HS-27A (cell line): Measurements from ENCODE around the gene USP43.

Source experiments
- DNase-seq: peaks from one replicate; pipeline ENCODE4 v3.0.0-alpha.2; 2012; ENCODE audit warnings: low read depth, missing footprints

USP43 gene

GRCh38 chr17:9703781-9704082 is 58.4 kb downstream of the USP43 start:
- DNase-seq, result no peak

- no peak for DNase-seq
Measured at GRCh38 chr17:9705745-9706144, 60.4 kb downstream of the USP43 start.

GRCh38 chr17:9707948-9708347 is 62.6 kb downstream of the USP43 start:
- DNase-seq, result no peak

GRCh38 chr17:9714801-9715200 is 69.5 kb downstream of the USP43 start:
- DNase-seq, result no peak

GRCh38 chr17:9715503-9716016 is 70.2 kb downstream of the USP43 start:
- no peak for DNase-seq

GRCh38 chr17:9725575-9725974 is 80.3 kb downstream of the USP43 start:
- no peak for DNase-seq

- no peak for DNase-seq
Measured at GRCh38 chr17:9726291-9726690, 81.0 kb downstream of the USP43 start.

GRCh38 chr17:9728005-9728404 is 82.7 kb downstream of the USP43 start:
- no peak for DNase-seq

- no peak for DNase-seq
Measured at GRCh38 chr17:9728564-9728963, 83.2 kb downstream of the USP43 start.

GRCh38 chr17:9729034-9729650 is 83.8 kb downstream of the USP43 start:
- DNase-seq, result no peak

GRCh38 chr17:9729735-9730420 is 84.6 kb downstream of the USP43 start:
- DNase-seq, result no peak

GRCh38 chr17:9750524-9750923 is 105.2 kb downstream of the USP43 start:
- DNase-seq, result no peak

- DNase-seq, result no peak
Measured at GRCh38 chr17:9755083-9755482, 109.8 kb downstream of the USP43 start.

GRCh38 chr17:9760266-9760665 is 114.9 kb downstream of the USP43 start:
- no peak for DNase-seq

GRCh38 chr17:9763643-9764042 is 118.3 kb downstream of the USP43 start:
- DNase-seq, result no peak

GRCh38 chr17:9765322-9765721 is 120.0 kb downstream of the USP43 start:
- DNase-seq, result no peak

GRCh38 chr17:9766970-9767369 is 121.7 kb downstream of the USP43 start:
- no peak for DNase-seq

GRCh38 chr17:9767432-9767991 is 122.2 kb downstream of the USP43 start:
- DNase-seq, result no peak

GRCh38 chr17:9768381-9768934 is 123.1 kb downstream of the USP43 start:
- no peak for DNase-seq

GRCh38 chr17:9769036-9769695 is 123.8 kb downstream of the USP43 start:
- DNase-seq, result no peak

GRCh38 chr17:9771465-9771864 is 126.1 kb downstream of the USP43 start:
- DNase-seq, result no peak

GRCh38 chr17:9772658-9773057 is 127.3 kb downstream of the USP43 start:
- DNase-seq, result no peak

GRCh38 chr17:9776911-9777310 is 131.6 kb downstream of the USP43 start:
- no peak for DNase-seq
